Parathyroid adenoma (tissue), 2 donors: ENCODE measurements around the gene PDRG1.

Experiments
- H2AFZ ChIP-seq: fragments of 300-600 bp; sonication (generic); one replicate; pipeline ENCODE4 v1.7.0; 2017; ENCODE audit warnings: antibody characterized with exemption, mild to moderate bottlenecking
- H3K27ac ChIP-seq: fragments of 300-600 bp; sonication (generic); one replicate; pipeline ENCODE4 v1.7.0; 2017
- H3K27me3 ChIP-seq: fragments of 300-600 bp; sonication (generic); one replicate; pipeline ENCODE4 v1.7.0; 2017; ENCODE audit warnings: low read length; ENCODE audit not compliant: control insufficient read depth, insufficient read depth
- H3K36me3 ChIP-seq: fragments of 300-600 bp; sonication (generic); one replicate; pipeline ENCODE4 v1.7.0; 2017; ENCODE audit warnings: low read length; ENCODE audit not compliant: control insufficient read depth, insufficient read depth
- H3K4me1 ChIP-seq: fragments of 300-600 bp; sonication (generic); one replicate; pipeline ENCODE4 v1.7.0; 2017; ENCODE audit warnings: control low read depth
- H3K4me2 ChIP-seq: fragments of 300-600 bp; sonication (generic); one replicate; pipeline ENCODE4 v1.7.0; 2017; ENCODE audit warnings: low read length
- H3K4me3 ChIP-seq: fragments of 300-600 bp; sonication (generic); one replicate; pipeline ENCODE4 v1.7.0; 2017; ENCODE audit warnings: low read depth, low read length
- H3K79me2 ChIP-seq: fragments of 300-600 bp; sonication (generic); one replicate; pipeline ENCODE4 v1.7.0; 2017; ENCODE audit warnings: control low read depth
- H3K9ac ChIP-seq: fragments of 300-600 bp; sonication (generic); one replicate; pipeline ENCODE4 v1.7.0; 2017; ENCODE audit warnings: mild to moderate bottlenecking
- H3K9me3 ChIP-seq: fragments of 300-600 bp; sonication (generic); one replicate; pipeline ENCODE4 v1.7.0; 2017; ENCODE audit warnings: low read length; ENCODE audit not compliant: control insufficient read depth
- TF ChIP-seq, protein P1 (sequence below): fragments of 300-600 bp; sonication (generic); IDR thresholded peaks from one replicate; pipeline ENCODE4 v1.7.0; 2017; ENCODE audit warnings: antibody characterized with exemption, mild to moderate bottlenecking
- donor health status: primary hyperparathyroidism.

PDRG1 gene

DNA sequence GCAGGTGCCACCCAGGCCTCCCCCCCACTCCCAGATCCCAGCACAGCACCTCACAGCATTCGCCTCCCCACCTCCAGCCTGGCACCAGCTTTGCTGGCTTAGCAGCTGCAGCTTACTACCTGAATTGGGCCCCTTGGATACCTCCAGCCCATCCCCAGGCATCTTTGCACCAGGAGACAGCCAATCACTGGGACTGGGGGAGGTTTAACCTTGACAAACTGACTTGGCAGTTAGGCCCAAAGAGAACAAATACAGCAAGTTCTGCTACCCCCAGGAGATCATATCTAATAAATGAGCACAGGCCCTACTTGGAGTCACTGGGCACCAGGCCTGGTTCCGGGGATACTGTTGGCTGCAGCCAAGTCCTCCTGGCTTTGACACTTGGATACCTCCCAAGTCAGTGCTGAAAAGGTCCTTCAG, 8.8 kb downstream of the PDRG1 start:
- Histone ChIP-seq H3K9me3 (no peaks in the 10 kb centered on the region), H3K36me3 (no peaks in the 10 kb centered on the region), H3K27me3 (no peaks in the 10 kb centered on the region), H3K9ac (peak overlapping the region; percentile 32), H3K4me3 (peak overlapping the region; percentile 11), H3K79me2 (peaks cover 1% of the 10 kb centered on the region), H3K4me2 (peak overlapping the region; percentile 61), H2AFZ (no peak overlapping the region), H3K27ac (peak overlapping the region; percentile 100), H3K4me1 (peaks cover 87% of the 10 kb centered on the region)
- TF ChIP-seq, protein P1, sequence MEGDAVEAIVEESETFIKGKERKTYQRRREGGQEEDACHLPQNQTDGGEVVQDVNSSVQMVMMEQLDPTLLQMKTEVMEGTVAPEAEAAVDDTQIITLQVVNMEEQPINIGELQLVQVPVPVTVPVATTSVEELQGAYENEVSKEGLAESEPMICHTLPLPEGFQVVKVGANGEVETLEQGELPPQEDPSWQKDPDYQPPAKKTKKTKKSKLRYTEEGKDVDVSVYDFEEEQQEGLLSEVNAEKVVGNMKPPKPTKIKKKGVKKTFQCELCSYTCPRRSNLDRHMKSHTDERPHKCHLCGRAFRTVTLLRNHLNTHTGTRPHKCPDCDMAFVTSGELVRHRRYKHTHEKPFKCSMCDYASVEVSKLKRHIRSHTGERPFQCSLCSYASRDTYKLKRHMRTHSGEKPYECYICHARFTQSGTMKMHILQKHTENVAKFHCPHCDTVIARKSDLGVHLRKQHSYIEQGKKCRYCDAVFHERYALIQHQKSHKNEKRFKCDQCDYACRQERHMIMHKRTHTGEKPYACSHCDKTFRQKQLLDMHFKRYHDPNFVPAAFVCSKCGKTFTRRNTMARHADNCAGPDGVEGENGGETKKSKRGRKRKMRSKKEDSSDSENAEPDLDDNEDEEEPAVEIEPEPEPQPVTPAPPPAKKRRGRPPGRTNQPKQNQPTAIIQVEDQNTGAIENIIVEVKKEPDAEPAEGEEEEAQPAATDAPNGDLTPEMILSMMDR = no peak

DNA sequence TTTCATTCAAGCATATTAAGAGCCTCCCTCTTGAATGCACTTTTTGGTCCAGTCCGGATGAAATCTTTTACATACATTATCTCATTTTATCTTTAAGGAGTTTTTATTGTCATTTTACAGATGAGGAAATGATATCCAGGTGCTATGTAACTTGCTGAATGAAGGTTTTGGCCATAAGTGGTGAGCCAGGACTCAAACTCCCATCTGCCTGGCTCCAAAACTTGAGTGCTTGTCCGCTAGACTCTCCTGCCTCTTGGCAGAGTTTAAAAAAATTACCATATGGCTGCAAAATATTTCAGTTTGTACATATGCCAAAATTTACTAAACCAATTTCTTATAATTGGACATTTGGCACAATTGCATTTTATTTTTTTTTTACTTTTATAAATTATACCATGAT, 12.2 kb downstream of the PDRG1 start:
- Histone ChIP-seq H3K27me3 (no peaks in the 10 kb centered on the region), H3K79me2 (no peaks in the 10 kb centered on the region), H3K9ac (no peak overlapping the region), H2AFZ (no peak overlapping the region), H3K4me1 (peaks cover 78% of the 10 kb centered on the region), H3K4me3 (no peak overlapping the region), H3K27ac (peak overlapping the region; percentile 100), H3K36me3 (no peaks in the 10 kb centered on the region), H3K9me3 (no peaks in the 10 kb centered on the region), H3K4me2 (no peak overlapping the region)
- TF ChIP-seq, protein P1 = no peak

DNA sequence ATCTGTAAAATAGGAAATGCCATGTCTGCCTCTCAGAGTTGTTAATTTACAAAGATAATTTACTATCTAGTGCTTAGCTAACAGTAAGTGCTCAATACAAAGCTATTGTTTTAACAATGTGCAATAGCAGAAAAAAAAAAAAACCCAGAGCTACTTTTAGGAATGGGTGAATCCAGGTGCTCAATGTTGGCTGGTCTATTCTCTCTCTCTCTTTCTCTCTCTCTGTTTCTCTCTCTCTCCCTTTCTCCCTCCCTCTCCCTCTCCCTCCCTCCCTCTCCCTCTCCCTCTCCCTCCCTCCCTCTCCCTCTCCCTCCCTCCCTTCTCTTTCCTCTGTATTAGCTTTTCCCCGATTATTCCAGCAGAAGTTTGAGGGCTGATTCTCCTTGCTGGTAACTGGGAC, 14.0 kb downstream of the PDRG1 start:
- TF ChIP-seq, protein P1 = no peak
- no peak overlapping the region for H3K9ac ChIP-seq
- peak overlapping the region; percentile 100 for H3K27ac ChIP-seq
- H3K4me2 ChIP-seq = no peak overlapping the region
- no peaks in the 10 kb centered on the region for H3K36me3 ChIP-seq
- H3K27me3 ChIP-seq = no peaks in the 10 kb centered on the region
- no peak overlapping the region for H2AFZ ChIP-seq
- H3K79me2 ChIP-seq = no peaks in the 10 kb centered on the region
- H3K9me3 ChIP-seq = no peaks in the 10 kb centered on the region
- no peak overlapping the region for H3K4me3 ChIP-seq
- H3K4me1 ChIP-seq = peaks cover 63% of the 10 kb centered on the region

DNA sequence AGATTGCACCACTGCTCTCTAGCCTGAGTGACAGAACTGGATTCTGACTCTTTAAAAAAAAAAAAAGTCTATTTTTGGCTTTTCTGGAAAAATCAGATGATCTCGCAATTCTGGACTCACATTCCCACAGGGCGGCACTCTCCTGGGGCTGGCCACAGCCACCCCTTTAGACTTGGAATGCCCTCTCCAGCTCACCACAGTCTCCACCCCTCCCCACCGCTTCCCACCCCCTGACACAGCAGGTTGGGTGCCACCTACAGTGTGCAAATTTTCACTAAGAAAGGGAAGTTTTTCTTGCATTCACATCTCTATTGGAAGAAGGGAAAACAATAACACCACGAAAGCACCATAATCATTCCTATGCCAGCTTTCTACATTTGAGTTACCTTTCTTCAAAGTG, 15.4 kb downstream of the PDRG1 start:
- Histone ChIP-seq H3K4me2 (no peak overlapping the region), H3K79me2 (no peaks in the 10 kb centered on the region), H2AFZ (peak overlapping the region; percentile 19), H3K4me1 (peaks cover 49% of the 10 kb centered on the region), H3K27ac (peak overlapping the region; percentile 59), H3K27me3 (no peaks in the 10 kb centered on the region), H3K9me3 (no peaks in the 10 kb centered on the region), H3K9ac (no peak overlapping the region), H3K36me3 (no peaks in the 10 kb centered on the region), H3K4me3 (no peak overlapping the region)
- TF ChIP-seq, protein P1 = peak; percentile 14

DNA sequence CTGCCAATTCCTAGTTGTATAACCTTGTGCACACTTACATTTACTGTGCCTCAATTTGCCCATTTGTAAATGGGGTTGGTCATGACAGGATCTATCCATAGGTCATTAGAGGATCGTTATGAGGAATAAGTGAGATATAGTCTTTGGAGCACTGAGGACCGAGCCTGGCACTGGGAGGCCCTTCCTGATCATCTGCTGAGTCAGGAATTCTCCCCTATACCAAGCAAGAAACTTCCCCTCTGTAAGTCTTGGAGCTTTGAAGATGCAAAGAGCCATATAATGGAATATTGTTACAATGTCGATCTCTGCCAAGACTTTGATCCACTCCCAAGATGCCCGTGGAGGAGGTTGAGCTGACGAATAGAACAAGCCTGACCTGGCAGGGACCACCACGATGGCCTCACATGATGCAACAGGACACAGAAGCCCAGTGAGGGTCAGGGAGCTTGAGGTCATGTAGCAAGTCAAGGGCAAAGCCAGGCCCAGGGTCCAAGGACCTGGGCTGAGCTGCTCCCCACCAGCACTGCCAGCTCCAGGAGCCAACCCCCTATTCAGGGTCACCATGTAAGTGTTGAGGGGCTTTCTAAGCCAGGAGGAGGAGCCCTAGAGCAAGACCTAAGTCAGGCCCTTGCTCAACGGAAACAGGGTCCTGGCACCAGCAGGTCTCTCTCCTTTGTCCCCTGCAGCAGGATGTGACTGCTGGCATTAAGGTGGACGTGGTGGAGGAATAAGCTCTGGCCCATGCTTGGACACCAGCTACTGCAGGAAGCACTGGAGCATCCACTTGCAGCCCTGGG, 16.7 kb downstream of the PDRG1 start:
- H3K9ac ChIP-seq = no peak overlapping the region
- H3K4me1 ChIP-seq = peaks cover 42% of the 10 kb centered on the region
- H3K27me3 ChIP-seq = no peaks in the 10 kb centered on the region
- TF ChIP-seq, protein P1 = peak; percentile 30
- no peaks in the 10 kb centered on the region for H3K79me2 ChIP-seq
- no peak overlapping the region for H3K4me3 ChIP-seq
- no peaks in the 10 kb centered on the region for H3K36me3 ChIP-seq
- no peak overlapping the region for H3K4me2 ChIP-seq
- no peaks in the 10 kb centered on the region for H3K9me3 ChIP-seq
- peak overlapping the region; percentile 37 for H3K27ac ChIP-seq
- H2AFZ ChIP-seq = peak overlapping the region; percentile 39
